G401 (cell line): ENCODE data around the gene LNPEP. TPM values are rescaled to one million over a fixed set of nuclear protein-coding genes. Genes with fewer than 3 reads are reported as not detected.
A peak's percentile ranks its signal among the peaks of the same experiment; 100 is the strongest.

ENCODE experiments used
- DNase-seq: peaks from one replicate; pipeline ENCODE4 v3.0.0-alpha.2; 2015; ENCODE audit warnings: low spot score
- in situ Hi-C: cut with HindIII; loops from 2 replicates; pipeline ENCODE4 v1.10.0; 2016; ENCODE audit warnings: low sequenced_read_pairs, mixed read lengths
- total RNA-seq: library from RNA; depleted of rRNA; stranded (reverse); fragments of >200 nt; shearing (Covaris generic); gene quantifications from 2 replicates; pipeline ENCODE4 v1.2.3, GENCODE V29; 2014

The LNPEP gene
- total RNA-seq, 1 experiment from 2014 or later = 16.6 TPM

GRCh38 chr5:96952118-96952750 is 16.4 kb downstream of the LNPEP start:
- in situ Hi-C loops = no loop called here
- peak; percentile 70 for DNase-seq

GRCh38 chr5:96952974-96953730 is 17.3 kb downstream of the LNPEP start:
- in situ Hi-C loops = no loop called here
- peak; percentile 54 for DNase-seq

- DNase-seq = no peak
- in situ Hi-C loops = no loop called here
These were observed 21.6 kb downstream of the LNPEP start for GRCh38 chr5:96957254-96958049.

DNA sequence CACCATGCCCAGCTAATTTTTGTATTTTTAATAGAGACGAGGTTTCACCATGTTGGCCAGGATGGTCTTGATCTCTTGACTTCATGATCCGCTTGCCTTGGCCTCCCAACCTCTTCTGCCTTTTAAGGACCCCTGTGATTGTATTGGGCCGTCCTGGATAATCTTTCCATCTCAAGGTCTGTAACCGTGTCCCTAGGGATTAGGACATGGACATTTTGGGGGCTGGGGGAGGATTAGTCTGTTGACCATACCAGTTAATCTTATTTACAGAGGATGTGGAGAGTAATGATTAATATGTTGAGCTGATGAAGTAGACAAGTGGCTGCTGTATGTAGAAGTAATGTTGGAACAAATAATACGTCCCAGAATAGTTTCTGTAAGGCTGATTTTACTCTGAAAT is 23.1 kb downstream of the LNPEP start:
- DNase-seq = no peak
- in situ Hi-C loops = no loop called here

DNA sequence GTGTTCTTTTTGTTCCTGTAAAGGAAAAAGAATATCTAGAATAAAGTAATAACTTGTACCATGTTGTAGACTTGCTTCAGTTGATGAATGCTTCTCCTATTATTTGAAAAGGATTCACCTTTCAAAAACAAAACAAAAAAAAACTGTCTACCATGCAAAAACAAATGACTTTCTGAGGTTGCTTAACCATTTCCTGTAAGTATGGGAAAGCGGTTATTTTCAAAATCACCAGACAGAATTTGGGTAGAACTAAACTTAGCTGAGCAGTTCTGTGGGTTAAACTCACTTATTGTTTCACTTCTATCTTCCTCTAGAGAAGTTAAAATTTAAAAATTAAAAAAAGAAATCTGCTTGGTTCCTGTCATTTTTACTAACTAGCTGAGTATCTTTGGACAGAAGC is 25.2 kb downstream of the LNPEP start:
- in situ Hi-C loops = no loop called here
- no peak for DNase-seq

DNA sequence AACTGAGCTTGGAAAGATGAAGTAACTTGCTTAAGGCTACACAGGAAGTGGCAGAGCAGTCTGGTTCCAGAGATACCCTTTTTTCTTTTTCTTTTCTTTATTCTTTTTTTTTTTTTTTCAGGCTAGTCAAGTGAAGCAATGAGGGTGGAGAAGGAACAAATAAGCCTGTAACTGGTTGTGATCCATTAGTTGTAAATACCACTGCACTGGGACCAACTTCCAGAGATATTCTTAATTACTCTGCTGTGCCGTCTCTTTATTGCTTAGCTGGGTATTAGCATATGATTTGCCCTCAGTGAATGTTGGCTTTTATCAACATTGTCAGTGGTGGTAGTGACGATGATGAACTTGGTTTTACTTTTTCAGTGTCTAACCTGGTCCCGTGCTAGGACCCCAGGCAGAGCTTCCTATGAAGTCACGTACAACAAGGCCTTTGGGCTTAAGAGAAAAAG is 26.7 kb downstream of the LNPEP start:
- in situ Hi-C loops = no loop called here
- no peak for DNase-seq

GRCh38 chr5:96963267-96963666 is 27.4 kb downstream of the LNPEP start:
- in situ Hi-C loops = no loop called here
- peak; percentile 65 for DNase-seq

- in situ Hi-C loops = no loop called here
- no peak for DNase-seq
These were observed 30.9 kb downstream of the LNPEP start for GRCh38 chr5:96966801-96967200.

DNA sequence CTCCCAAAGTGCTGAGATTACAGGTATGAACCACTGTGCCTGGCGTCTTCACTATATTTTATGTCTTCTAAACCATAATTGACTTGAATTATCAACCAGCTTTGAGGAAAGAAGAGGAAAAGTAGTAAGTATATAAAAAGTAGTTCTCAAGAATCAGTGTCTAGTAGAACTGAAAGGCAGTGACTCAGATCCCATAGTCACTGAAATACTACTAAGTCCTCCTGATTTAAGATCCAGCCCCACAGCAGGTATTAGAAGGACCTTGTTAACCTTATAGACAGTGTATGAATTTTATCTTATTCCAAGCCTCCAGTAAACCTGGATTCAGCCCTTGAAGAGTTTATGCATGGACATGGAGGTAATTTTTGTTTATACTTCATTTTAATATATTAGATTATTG is 31.5 kb downstream of the LNPEP start:
- DNase-seq = no peak
- in situ Hi-C loops = no loop called here

DNA sequence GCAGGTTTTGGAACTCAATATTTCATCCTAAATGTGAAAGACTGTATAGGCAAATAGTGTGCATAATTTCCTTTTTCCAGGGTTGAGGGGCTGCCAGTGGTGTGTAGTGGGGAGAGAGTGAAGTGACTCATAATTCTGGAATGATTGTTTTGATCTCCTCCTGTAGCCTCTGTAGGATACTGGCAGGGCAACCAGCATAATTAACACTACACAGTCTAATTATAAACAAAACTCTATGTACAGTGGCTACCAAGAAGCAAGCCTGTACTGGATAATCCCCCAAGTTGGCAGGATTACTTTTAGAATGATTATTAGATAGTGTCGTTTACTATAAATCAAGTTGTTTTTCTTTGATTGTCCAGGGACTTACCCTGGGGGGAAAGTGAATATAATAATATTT is 32.2 kb downstream of the LNPEP start:
- DNase-seq = no peak
- in situ Hi-C loops = no loop called here

GRCh38 chr5:96968614-96969013 is 32.7 kb downstream of the LNPEP start:
- in situ Hi-C loops = no loop called here
- DNase-seq = peak; percentile 40

- no peak for DNase-seq
- in situ Hi-C loops = no loop called here
These were observed 33.5 kb downstream of the LNPEP start for GRCh38 chr5:96969366-96969765.

GRCh38 chr5:96972599-96973334 is 36.9 kb downstream of the LNPEP start:
- DNase-seq = no peak
- in situ Hi-C loops = no loop called here

GRCh38 chr5:96973532-96974401 is 37.9 kb downstream of the LNPEP start:
- DNase-seq = no peak
- in situ Hi-C loops = no loop called here

- no peak for DNase-seq
- in situ Hi-C loops = no loop called here
These were observed 39.8 kb downstream of the LNPEP start for GRCh38 chr5:96975656-96976055.

DNA sequence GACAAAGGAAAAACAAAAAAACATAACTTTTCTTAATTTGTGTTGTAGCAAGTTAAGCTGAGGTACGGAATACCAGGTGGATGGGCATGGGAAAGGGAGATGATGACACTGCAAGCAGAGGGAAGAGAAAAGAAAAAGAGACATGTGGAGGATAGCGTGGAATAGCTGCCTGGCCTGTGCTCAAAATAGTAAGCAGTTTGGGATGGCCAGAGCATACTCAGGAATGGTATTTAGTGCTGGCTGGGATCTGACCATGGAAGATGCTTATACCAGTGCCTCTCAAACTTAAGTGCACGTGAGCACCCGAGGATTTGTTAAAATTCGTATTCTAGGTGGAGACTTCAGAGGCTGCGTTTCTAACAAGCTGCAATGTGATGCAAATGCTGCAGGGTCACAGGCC is 41.3 kb downstream of the LNPEP start:
- in situ Hi-C loops = no loop called here
- DNase-seq = peak; percentile 51

GRCh38 chr5:96978812-96979449 is 43.1 kb downstream of the LNPEP start:
- in situ Hi-C loops = no loop called here
- no peak for DNase-seq

DNA sequence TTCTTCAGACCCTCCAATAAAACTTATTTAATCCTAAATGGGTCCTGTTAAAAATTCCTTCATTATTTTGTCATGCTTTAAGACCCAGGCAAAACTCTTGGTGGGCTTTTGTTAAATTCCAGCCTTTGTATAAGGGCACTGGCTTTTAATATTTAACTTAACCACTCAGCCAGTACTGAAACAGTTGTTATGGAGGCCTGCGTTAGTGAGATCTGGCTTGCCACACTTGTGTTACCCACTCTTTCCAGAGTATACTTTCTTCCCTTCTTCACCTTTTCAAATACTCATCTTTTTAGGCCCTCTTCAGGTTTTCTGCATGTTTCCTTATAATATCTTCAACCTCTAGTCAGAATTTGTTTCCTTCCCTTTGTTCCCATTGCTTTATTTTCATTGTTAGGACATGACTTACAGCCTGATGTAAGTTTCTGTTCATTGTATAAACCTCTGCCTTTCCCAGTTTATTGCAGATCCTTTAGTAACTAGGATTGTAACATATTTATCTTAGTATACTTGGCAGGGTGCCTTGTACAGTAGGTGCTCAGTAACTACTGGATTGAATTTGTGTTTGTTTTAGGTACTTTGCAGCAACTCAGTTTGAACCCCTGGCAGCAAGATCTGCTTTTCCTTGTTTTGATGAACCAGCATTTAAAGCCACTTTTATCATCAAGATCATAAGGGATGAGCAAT is 48.8 kb downstream of the LNPEP start:
- DNase-seq = no peak
- in situ Hi-C loops = no loop called here
